Ascending aorta (tissue), 2 donors: ENCODE results near the gene TRIM56. TPM values are rescaled to one million over a fixed set of nuclear protein-coding genes. Genes with fewer than 3 reads are reported as not detected.

Source experiments
- DNase-seq, 2 donors: peaks; one replicate each; pipeline ENCODE4 v3.0.0-alpha.2; 2019; ENCODE audit warnings: low spot score in 2 of 2
- H3K27ac ChIP-seq, 2 donors: fragments of 200-600 bp; sonication (generic); one replicate each; pipeline ENCODE4 v1.5.1; 2016 to 2017; ENCODE audit warnings: mild to moderate bottlenecking in 1 of 2
- H3K27me3 ChIP-seq: fragments of 200-600 bp; sonication (generic); one replicate; pipeline ENCODE4 v1.5.1; 2017
- H3K36me3 ChIP-seq, 2 donors: fragments of 200-600 bp; sonication (generic); one replicate each; pipeline ENCODE4 v1.5.1; 2016
- H3K4me1 ChIP-seq, 2 donors: fragments of 200-600 bp; sonication (generic); one replicate each; pipeline ENCODE4 v1.5.1; 2016 to 2017; ENCODE audit warnings: mild to moderate bottlenecking in 1 of 2
- H3K4me3 ChIP-seq, 2 donors: fragments of 200-600 bp; sonication (generic); one replicate each; pipeline ENCODE4 v1.5.1; 2016 to 2017; ENCODE audit warnings: mild to moderate bottlenecking in 1 of 2
- H3K9me3 ChIP-seq, 2 donors: fragments of 200-600 bp; sonication (generic); one replicate each; pipeline ENCODE4 v1.5.1; 2016
- CTCF ChIP-seq, 3 experiments: fragments of 200-600 bp in 2 of 3; fragments of 450-650 bp in 1 of 3; sonication (generic) in 2 of 3; IDR thresholded peaks; one replicate each; pipeline ENCODE4 v1.5.1; 2016 to 2019; ENCODE audit warnings: antibody characterized with exemption in 3 of 3, mild to moderate bottlenecking in 1 of 3, moderate library complexity in 1 of 3
- intact Hi-C: fragments of 100-400 bp; cut with DNase I; formaldehyde crosslinking; loops from one replicate; pipeline ENCODE4 v1.15.1; 2023
- total RNA-seq: library from RNA; depleted of rRNA; stranded (reverse); fragments of >200 nt; gene quantifications from one replicate; pipeline ENCODE4 v1.1.0, GENCODE V29; 2016

The TRIM56 gene
- total RNA-seq, 1 donor from 2014 or later = 29.6 TPM

DNA sequence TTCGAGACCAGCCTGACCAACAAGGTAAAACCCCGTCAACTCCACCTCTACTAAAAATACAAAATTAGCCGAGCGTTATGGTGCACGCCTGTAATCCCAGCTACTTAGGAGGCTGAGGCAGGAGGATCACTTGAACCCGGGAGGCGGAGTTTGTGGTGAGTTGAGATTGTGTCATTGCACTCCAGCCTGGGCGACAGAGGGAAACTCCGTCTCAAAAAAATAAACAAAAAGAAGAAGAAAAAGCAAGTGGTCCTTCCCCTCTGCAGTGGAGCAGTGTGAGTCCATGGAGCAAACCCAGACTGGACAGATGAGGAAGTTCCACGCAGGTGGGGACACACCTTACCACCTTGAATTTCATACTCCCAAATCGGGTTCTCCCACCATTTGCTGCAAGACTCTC lies 28.6 kb downstream of the TRIM56 start:
- H3K27ac ChIP-seq = peak overlapping the region; percentile 67 to 96
- H3K4me3 ChIP-seq = no peak overlapping the region
- TF ChIP-seq CTCF (IDR thresholded peaks at IDR 0.05) = no peak
- no peaks in the 10 kb centered on the region for H3K36me3 ChIP-seq
- DNase-seq = no peak
- H3K9me3 ChIP-seq = no peaks in the 10 kb centered on the region
- peaks cover under 1 to 11% of the 10 kb centered on the region in 2 donors for H3K4me1 ChIP-seq
- intact Hi-C loops = no loop called here
- no peaks in the 10 kb centered on the region for H3K27me3 ChIP-seq

GRCh38 chr7:101114492-101114891 lies 29.2 kb downstream of the TRIM56 start:
- Histone ChIP-seq H3K27ac (peak overlapping the region; percentile 67 to 96), H3K9me3 (no peaks in the 10 kb centered on the region), H3K4me3 (no peak overlapping the region), H3K4me1 (peaks cover 6 to 15% of the 10 kb centered on the region in 2 donors), H3K36me3 (no peaks in the 10 kb centered on the region), H3K27me3 (no peaks in the 10 kb centered on the region)
- intact Hi-C loops = no loop called here
- TF ChIP-seq CTCF (IDR thresholded peaks at IDR 0.05) = no peak
- DNase-seq = no peak

- Histone ChIP-seq H3K9me3 (no peaks in the 10 kb centered on the region), H3K4me3 (no peak overlapping the region), H3K4me1 (peaks cover 6 to 21% of the 10 kb centered on the region in 2 donors), H3K27ac (peak overlapping the region; percentile 67 to 96), H3K27me3 (no peaks in the 10 kb centered on the region), H3K36me3 (no peaks in the 10 kb centered on the region)
- intact Hi-C loops = no loop called here
- no peak for DNase-seq
- no peak for TF ChIP-seq CTCF (IDR thresholded peaks at IDR 0.05)
Measured at GRCh38 chr7:101115215-101115614, 29.9 kb downstream of the TRIM56 start.

- Histone ChIP-seq H3K4me3 (no peak overlapping the region), H3K9me3 (no peaks in the 10 kb centered on the region), H3K36me3 (no peaks in the 10 kb centered on the region), H3K4me1 (peaks cover 6 to 29% of the 10 kb centered on the region in 2 donors), H3K27ac (peak overlapping the region; percentile 96 to 98), H3K27me3 (no peaks in the 10 kb centered on the region)
- no peak for TF ChIP-seq CTCF (IDR thresholded peaks at IDR 0.05)
- no peak for DNase-seq
- intact Hi-C loops = loop anchor here (1.0 kb wide), 1 partner anchor 17 kb away; no protein-coding TSS in a partner anchor
Measured at GRCh38 chr7:101116898-101117297, 31.6 kb downstream of the TRIM56 start.

DNA sequence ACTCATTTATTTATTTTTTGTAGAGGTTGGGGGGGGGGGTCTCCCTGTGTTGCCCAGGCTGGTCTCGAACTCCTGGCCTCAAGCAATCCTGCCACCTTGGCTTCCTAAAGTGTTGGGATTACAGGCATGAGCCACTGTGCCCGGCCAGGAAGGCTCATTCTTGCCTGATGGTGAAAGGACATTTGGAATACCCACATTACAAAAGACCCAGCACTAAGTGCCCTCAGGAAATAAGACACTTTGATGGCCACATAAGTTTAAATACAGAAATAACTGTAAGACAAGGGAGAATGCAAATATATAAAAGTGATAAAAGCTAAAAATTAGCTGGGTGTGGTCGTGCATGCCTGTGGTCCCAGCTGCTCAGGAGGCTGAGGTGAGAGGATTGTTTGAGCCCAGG lies 33.6 kb downstream of the TRIM56 start:
- DNase-seq = no peak
- H3K4me3 ChIP-seq = no peak overlapping the region
- intact Hi-C loops = no loop called here

More for the DNA sequence above, 33.6 kb downstream of the TRIM56 start:
- Histone ChIP-seq H3K4me1 (peaks cover 6 to 45% of the 10 kb centered on the region in 2 donors), H3K9me3 (no peaks in the 10 kb centered on the region), H3K27me3 (no peaks in the 10 kb centered on the region), H3K36me3 (no peaks in the 10 kb centered on the region), H3K27ac (peak overlapping the region; percentile 96 to 98)
- TF ChIP-seq CTCF (IDR thresholded peaks at IDR 0.05) = no peak
